ENCODE measurements around the gene AMMECR1.

- TF ChIP-seq POLR2AphosphoS5 (IDR thresholded peaks at IDR 0.05) = no peak
- no peak for TF ChIP-seq CTCF (IDR thresholded peaks at IDR 0.05; ENCODE audit: poor library complexity, severe bottlenecking)
- TF ChIP-seq SMC3 (conservative IDR thresholded peaks at IDR 0.05; ENCODE audit: poor library complexity) = no peak
These were observed 107.3 kb downstream of the AMMECR1 start for GRCh38 chrX:110210417-110211139.

Data from neural cell (in vitro differentiated cells).